ENCODE data around the gene C4B.

Gene C4B

GRCh38 chr6:32084780-32085179, 70.2 kb downstream of the C4B start:
- DNase-seq: no peak
